ENCODE results near the gene ZDHHC1.
A peak's percentile ranks its signal among the peaks of the same experiment; 100 is the strongest.

The ZDHHC1 gene

GRCh38 chr16:67441907-67442306 lies 25.6 kb upstream of the ZDHHC1 start:
- H3K27me3 ChIP-seq (ENCODE audit: low read depth, low read length), result no peaks in the 10 kb centered on the region
- no peaks in the 10 kb centered on the region for H4K20me1 ChIP-seq (ENCODE audit: insufficient read depth, low read length)
- no peak overlapping the region for H3K4me2 ChIP-seq (ENCODE audit: low read length)
- H3K9ac ChIP-seq (ENCODE audit: low read length), result no peak overlapping the region
- H3K27ac ChIP-seq (ENCODE audit: low read length), result no peak overlapping the region
- H3K4me1 ChIP-seq (ENCODE audit: low read length), result peaks cover 16% of the 10 kb centered on the region
- TF ChIP-seq, protein P1, sequence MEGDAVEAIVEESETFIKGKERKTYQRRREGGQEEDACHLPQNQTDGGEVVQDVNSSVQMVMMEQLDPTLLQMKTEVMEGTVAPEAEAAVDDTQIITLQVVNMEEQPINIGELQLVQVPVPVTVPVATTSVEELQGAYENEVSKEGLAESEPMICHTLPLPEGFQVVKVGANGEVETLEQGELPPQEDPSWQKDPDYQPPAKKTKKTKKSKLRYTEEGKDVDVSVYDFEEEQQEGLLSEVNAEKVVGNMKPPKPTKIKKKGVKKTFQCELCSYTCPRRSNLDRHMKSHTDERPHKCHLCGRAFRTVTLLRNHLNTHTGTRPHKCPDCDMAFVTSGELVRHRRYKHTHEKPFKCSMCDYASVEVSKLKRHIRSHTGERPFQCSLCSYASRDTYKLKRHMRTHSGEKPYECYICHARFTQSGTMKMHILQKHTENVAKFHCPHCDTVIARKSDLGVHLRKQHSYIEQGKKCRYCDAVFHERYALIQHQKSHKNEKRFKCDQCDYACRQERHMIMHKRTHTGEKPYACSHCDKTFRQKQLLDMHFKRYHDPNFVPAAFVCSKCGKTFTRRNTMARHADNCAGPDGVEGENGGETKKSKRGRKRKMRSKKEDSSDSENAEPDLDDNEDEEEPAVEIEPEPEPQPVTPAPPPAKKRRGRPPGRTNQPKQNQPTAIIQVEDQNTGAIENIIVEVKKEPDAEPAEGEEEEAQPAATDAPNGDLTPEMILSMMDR (IDR thresholded peaks at IDR 0.05; ENCODE audit: low read depth, low read length), result no peak
- no peak for TF ChIP-seq EZH2phosphoT487 (IDR thresholded peaks at IDR 0.05; ENCODE audit: low read depth)
- H3K79me2 ChIP-seq (ENCODE audit: low read length), result no peaks in the 10 kb centered on the region
- no peak overlapping the region for H3K4me3 ChIP-seq (ENCODE audit: low read length)
- no peaks in the 10 kb centered on the region for H3K9me3 ChIP-seq (ENCODE audit: insufficient read depth, low read length)
- H3K36me3 ChIP-seq (replicated peaks; ENCODE audit: low read depth, low read length), result peaks cover 12% of the 10 kb centered on the region
- no peak overlapping the region for H2AFZ ChIP-seq (ENCODE audit: low read depth, low read length)

- Histone ChIP-seq H3K4me3 (ENCODE audit: low read length) (no peak overlapping the region), H3K36me3 (replicated peaks; ENCODE audit: low read depth, low read length) (peaks cover 12% of the 10 kb centered on the region), H3K27ac (ENCODE audit: low read length) (no peak overlapping the region), H2AFZ (ENCODE audit: low read depth, low read length) (no peak overlapping the region), H3K9me3 (ENCODE audit: insufficient read depth, low read length) (no peaks in the 10 kb centered on the region), H3K27me3 (ENCODE audit: low read depth, low read length) (no peaks in the 10 kb centered on the region), H4K20me1 (ENCODE audit: insufficient read depth, low read length) (no peaks in the 10 kb centered on the region), H3K4me1 (ENCODE audit: low read length) (peaks cover 16% of the 10 kb centered on the region), H3K79me2 (ENCODE audit: low read length) (no peaks in the 10 kb centered on the region), H3K9ac (ENCODE audit: low read length) (no peak overlapping the region), H3K4me2 (ENCODE audit: low read length) (no peak overlapping the region)
- TF ChIP-seq, protein P1 (IDR thresholded peaks at IDR 0.05; ENCODE audit: low read depth, low read length), result no peak
- TF ChIP-seq EZH2phosphoT487 (IDR thresholded peaks at IDR 0.05; ENCODE audit: low read depth), result no peak
Measured at GRCh38 chr16:67441271-67441753, 25.0 kb upstream of the ZDHHC1 start.

DNA sequence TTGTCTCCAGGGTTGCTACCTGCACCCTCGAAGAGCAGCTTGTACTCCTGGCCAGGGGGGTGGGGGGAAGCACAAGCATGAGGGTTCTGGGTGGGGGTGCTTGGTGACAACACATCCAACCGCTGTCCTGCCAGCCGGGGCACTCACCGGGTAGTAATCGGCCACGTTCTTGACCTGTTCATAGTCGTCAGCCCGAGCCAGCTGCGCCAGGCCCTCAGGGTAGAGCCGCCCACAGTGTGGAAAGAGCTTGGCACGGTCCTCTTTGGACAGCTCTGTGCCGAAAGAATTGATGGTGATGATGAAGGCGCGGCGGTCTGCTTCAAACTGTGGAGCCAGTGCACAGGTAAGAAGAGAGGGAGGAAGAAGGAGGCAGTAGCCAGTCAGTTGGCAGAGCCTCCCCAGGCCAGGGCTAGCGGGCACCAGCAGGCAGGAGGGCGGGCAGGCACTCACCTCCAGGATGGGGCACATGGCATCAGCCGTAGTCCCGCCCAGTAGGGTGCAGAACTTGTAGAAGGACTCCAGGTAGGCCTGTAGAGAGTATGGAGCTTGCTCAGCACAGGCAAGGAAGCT lies 22.6 kb upstream of the ZDHHC1 start:
- Histone ChIP-seq H3K27me3 (ENCODE audit: low read depth, low read length) (no peaks in the 10 kb centered on the region), H4K20me1 (ENCODE audit: insufficient read depth, low read length) (peaks cover 9% of the 10 kb centered on the region), H3K4me3 (ENCODE audit: low read length) (no peak overlapping the region), H3K27ac (ENCODE audit: low read length) (no peak overlapping the region), H3K9me3 (ENCODE audit: insufficient read depth, low read length) (no peaks in the 10 kb centered on the region), H3K9ac (ENCODE audit: low read length) (no peak overlapping the region), H3K4me2 (ENCODE audit: low read length) (no peak overlapping the region), H3K4me1 (ENCODE audit: low read length) (peaks cover 32% of the 10 kb centered on the region), H3K79me2 (ENCODE audit: low read length) (no peaks in the 10 kb centered on the region), H2AFZ (ENCODE audit: low read depth, low read length) (no peak overlapping the region), H3K36me3 (replicated peaks; ENCODE audit: low read depth, low read length) (peaks cover 12% of the 10 kb centered on the region)
- TF ChIP-seq, protein P1 (IDR thresholded peaks at IDR 0.05; ENCODE audit: low read depth, low read length), result no peak
- TF ChIP-seq EZH2phosphoT487 (IDR thresholded peaks at IDR 0.05; ENCODE audit: low read depth), result no peak

DNA sequence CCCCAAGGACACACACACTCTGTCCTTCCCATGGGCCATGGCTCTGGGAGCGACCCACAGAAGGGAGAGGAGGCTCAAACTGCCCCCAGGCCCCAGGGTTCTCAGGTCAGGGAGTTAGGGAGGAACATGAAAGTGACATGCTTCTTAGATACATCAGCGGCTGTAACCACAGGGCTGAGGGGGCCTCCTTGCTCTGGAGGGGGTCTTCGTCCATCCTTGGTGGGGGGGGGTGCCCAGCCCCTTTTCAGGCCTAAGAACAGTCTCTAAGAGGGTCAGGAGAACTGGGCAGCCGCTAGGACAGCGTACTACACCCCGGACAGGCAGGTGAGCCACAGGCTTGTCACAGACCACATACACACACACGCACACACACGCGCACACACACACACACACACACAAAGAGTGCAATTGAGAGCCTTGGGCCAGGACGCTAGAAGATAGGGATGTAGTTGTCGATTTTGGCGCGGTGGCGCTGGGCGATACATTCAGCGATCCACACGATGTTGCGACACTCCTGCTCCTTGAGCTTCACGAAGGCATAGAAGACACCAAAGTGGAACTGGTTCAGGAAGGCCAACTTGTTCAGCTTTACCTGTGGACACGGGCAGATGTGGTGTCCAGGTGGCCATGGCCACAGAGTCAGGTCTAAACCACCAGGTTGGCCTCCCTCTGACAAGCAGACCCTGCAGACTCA lies 22.0 kb upstream of the ZDHHC1 start:
- TF ChIP-seq EZH2phosphoT487 (IDR thresholded peaks at IDR 0.05; ENCODE audit: low read depth), result no peak
- Histone ChIP-seq H3K9me3 (ENCODE audit: insufficient read depth, low read length) (no peaks in the 10 kb centered on the region), H3K27ac (ENCODE audit: low read length) (no peak overlapping the region), H3K79me2 (ENCODE audit: low read length) (no peaks in the 10 kb centered on the region), H3K9ac (ENCODE audit: low read length) (0 out of 2 replicates have a peak overlapping the region, but pooled peaks have one; percentile 9), H3K4me3 (ENCODE audit: low read length) (no peak overlapping the region), H3K4me2 (ENCODE audit: low read length) (peak overlapping the region; percentile 59), H3K27me3 (ENCODE audit: low read depth, low read length) (no peaks in the 10 kb centered on the region), H3K4me1 (ENCODE audit: low read length) (peaks cover 32% of the 10 kb centered on the region), H2AFZ (ENCODE audit: low read depth, low read length) (no peak overlapping the region), H4K20me1 (ENCODE audit: insufficient read depth, low read length) (peaks cover 9% of the 10 kb centered on the region), H3K36me3 (replicated peaks; ENCODE audit: low read depth, low read length) (peaks cover 12% of the 10 kb centered on the region)

Measured in OCI-LY3 (cell line).